GM23248 (cell line): ENCODE data around the gene ANKRD11. TPM values are rescaled to one million over a fixed set of nuclear protein-coding genes. Genes with fewer than 3 reads are reported as not detected.

ENCODE experiments used
- DNase-seq: peaks from one replicate; pipeline ENCODE4 v3.0.0-alpha.2; 2015
- H2AFZ ChIP-seq: fragments of 200-600 bp; sonication (generic); 2 replicates; pipeline ENCODE4 v1.6.1; 2016; ENCODE audit warnings: antibody characterized with exemption
- H3F3A ChIP-seq: fragments of 200-600 bp; sonication (generic); 2 replicates; pipeline ENCODE4 v1.6.1; 2016; ENCODE audit warnings: mild to moderate bottlenecking, antibody characterized with exemption, mixed run types; ENCODE audit not compliant: insufficient read depth
- H3K27ac ChIP-seq: fragments of 200-600 bp; sonication (generic); 2 replicates; pipeline ENCODE4 v1.5.1; 2016; ENCODE audit warnings: mild to moderate bottlenecking
- H3K27me3 ChIP-seq: fragments of 200-600 bp; sonication (generic); replicated peaks from 2 replicates; pipeline ENCODE4 v1.6.1; 2016; ENCODE audit warnings: mild to moderate bottlenecking; ENCODE audit not compliant: insufficient read depth
- H3K36me3 ChIP-seq: fragments of 200-600 bp; sonication (generic); 2 replicates; pipeline ENCODE4 v1.6.1; 2016; ENCODE audit warnings: low read depth, mild to moderate bottlenecking
- H3K4me1 ChIP-seq: fragments of 200-600 bp; sonication (generic); 2 replicates; pipeline ENCODE4 v1.6.1; 2016; ENCODE audit warnings: mild to moderate bottlenecking; ENCODE audit not compliant: insufficient read depth
- H3K4me2 ChIP-seq: fragments of 200-600 bp; sonication (generic); one replicate; pipeline ENCODE4 v1.6.1; 2016; ENCODE audit warnings: mild to moderate bottlenecking; ENCODE audit not compliant: unreplicated experiment
- H3K4me3 ChIP-seq: fragments of 200-600 bp; sonication (generic); 2 replicates; pipeline ENCODE4 v1.5.1; 2016; ENCODE audit warnings: mild to moderate bottlenecking
- H3K79me2 ChIP-seq: fragments of 200-600 bp; sonication (generic); 2 replicates; pipeline ENCODE4 v1.6.1; 2016; ENCODE audit warnings: mild to moderate bottlenecking; ENCODE audit not compliant: insufficient read depth
- H3K9ac ChIP-seq: fragments of 200-600 bp; sonication (generic); 2 replicates; pipeline ENCODE4 v1.6.1; 2016; ENCODE audit warnings: mild to moderate bottlenecking
- H3K9me2 ChIP-seq: fragments of 200-600 bp; sonication (generic); 2 replicates; pipeline ENCODE4 v1.6.1; 2016; ENCODE audit warnings: mixed run types, mild to moderate bottlenecking, moderate library complexity; ENCODE audit not compliant: insufficient read depth
- H3K9me3 ChIP-seq: fragments of 200-600 bp; sonication (generic); one replicate; pipeline ENCODE4 v1.6.1; 2017; ENCODE audit warnings: low read depth
- H4K20me1 ChIP-seq: fragments of 200-600 bp; sonication (generic); 2 replicates; pipeline ENCODE4 v1.6.0; 2016; ENCODE audit not compliant: insufficient read depth
- EZH2 ChIP-seq: fragments of 200-600 bp; sonication (generic); IDR thresholded peaks from 2 replicates; pipeline ENCODE4 v1.6.1; 2018; ENCODE audit warnings: antibody characterized with exemption, mild to moderate bottlenecking; ENCODE audit not compliant: insufficient read depth, poor library complexity, severe bottlenecking
- EZH2phosphoT487 ChIP-seq: fragments of 200-600 bp; sonication (generic); IDR thresholded peaks from 2 replicates; pipeline ENCODE4 v1.6.1; 2018; ENCODE audit warnings: antibody characterized with exemption, moderate library complexity, mild to moderate bottlenecking, low read depth; ENCODE audit not compliant: insufficient read depth
- whole genome bisulfite sequencing, 2 experiments: methylation state at CpG; one replicate each; pipeline ENCODE4 v1.1.6; 2015 to 2017; ENCODE audit warnings: low lambda C conversion rate in 2 of 2, low coverage in 1 of 2; ENCODE audit errors: missing lambda C conversion rate in 2 of 2; 5-methylcytosine and 5-hydroxymethylcytosine counted together
- in situ Hi-C: fragments of 300-500 bp; cut with MboI; formaldehyde crosslinking; loops from 2 replicates; pipeline ENCODE4 v1.15.0; 2020
- polyA plus RNA-seq: library from polyadenylated mRNA; unstranded; fragments of >200 nt; fragmentation: Nextera tagmentation; extraction: Ambion mirVana; gene quantifications from 2 replicates; pipeline ENCODE4 v1.2.1, GENCODE V29; 2016
- total RNA-seq: library from RNA; depleted of rRNA; stranded (reverse); fragments of >200 nt; shearing (Covaris generic); gene quantifications from 2 replicates; pipeline ENCODE4 v1.2.3, GENCODE V29; 2014

The ANKRD11 gene
- total and polyA plus RNA-seq, 2 experiments from 2014 or later = 39.3 to 84.7 TPM

DNA sequence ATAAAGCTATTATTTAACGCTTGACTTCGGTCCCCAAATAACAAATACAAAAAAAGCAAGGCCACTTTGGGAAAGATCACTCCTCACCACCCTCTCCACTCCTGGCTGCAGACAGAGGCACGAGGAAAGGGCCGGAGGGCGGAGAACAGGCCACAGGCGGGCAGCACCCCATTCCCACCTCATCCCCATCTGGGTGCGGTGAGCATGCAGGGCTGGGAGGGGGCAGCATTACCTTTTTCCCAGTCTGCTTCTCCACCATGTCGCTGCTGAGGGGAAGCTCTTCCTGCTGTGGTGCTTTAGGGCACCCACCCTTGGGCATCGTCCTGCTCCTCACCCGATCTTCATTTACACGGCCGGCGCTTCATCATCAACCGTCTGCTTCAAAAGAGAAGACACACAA lies 173.7 kb downstream of the ANKRD11 start:
- in situ Hi-C loops = no loop called here
- WGBS, 2 experiments = 88 to 92% methylated on average over 13 to 14 of the region's 14 CpGs
- H3K27ac ChIP-seq = peak overlapping the region; percentile 71
- no peak for TF ChIP-seq EZH2phosphoT487
- no peak for TF ChIP-seq EZH2
- H3F3A ChIP-seq = peaks cover 46% of the 10 kb centered on the region
- no peak overlapping the region for H2AFZ ChIP-seq
- H3K4me2 ChIP-seq = peak overlapping the region; percentile 3
- H3K9me3 ChIP-seq = no peaks in the 10 kb centered on the region
- H3K9ac ChIP-seq = peak overlapping the region; percentile 30
- H3K4me3 ChIP-seq = no peak overlapping the region
- H3K79me2 ChIP-seq = peaks cover 100% of the 10 kb centered on the region
- no peaks in the 10 kb centered on the region for H3K36me3 ChIP-seq
- H3K4me1 ChIP-seq = peaks cover 52% of the 10 kb centered on the region
- no peaks in the 10 kb centered on the region; the same call in 1 of the 2 replicates for H4K20me1 ChIP-seq
- no peaks in the 10 kb centered on the region for H3K27me3 ChIP-seq
- no peak for DNase-seq
- H3K9me2 ChIP-seq = no peaks in the 10 kb centered on the region

DNA sequence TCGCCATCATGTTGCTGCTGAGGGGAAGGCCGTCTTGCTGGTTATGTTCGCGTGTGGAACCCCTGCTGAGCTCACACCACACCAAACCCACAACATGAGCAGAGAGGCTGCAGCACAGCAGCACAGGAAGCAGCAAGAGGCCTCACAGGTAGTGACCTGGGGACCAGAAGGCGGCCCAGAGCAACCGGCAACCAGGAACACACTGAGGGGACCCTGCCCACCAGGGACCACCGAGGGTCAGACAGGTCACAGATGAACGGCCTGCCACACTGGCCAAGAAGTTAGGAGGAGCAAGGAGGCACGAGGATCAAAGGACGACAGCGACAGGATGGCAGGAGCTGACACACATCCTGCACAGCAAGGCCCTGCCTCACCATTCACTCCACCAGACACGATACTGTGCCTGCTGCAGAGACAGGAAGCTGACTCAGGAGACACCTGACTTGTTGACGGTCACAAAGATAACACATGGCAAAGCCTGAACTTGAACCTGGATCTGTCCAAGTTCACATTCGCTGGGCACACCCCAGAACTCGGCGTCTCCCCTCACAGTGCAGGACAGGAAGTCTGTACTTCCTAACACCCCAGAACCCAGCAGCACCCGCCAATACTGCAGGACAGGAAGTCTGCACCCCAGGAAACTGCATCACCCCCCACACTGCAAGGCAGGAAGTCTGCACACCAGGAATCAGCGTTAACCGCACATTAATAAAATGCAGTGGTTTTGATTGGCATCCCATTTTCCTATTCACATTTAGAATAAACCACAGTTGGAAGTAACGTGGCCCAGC lies 174.4 kb downstream of the ANKRD11 start:
- H3K4me1 ChIP-seq = peaks cover 48% of the 10 kb centered on the region
- peaks cover 5% of the 10 kb centered on the region; the same call in 1 of the 2 replicates for H4K20me1 ChIP-seq
- H3K79me2 ChIP-seq = peaks cover 100% of the 10 kb centered on the region
- TF ChIP-seq EZH2phosphoT487 (no peak), EZH2 (no peak)
- WGBS, 2 experiments = 42 to 43% methylated on average over 19 of the region's 20 CpGs
- H3K27ac ChIP-seq = peak overlapping the region; percentile 71
- H3K4me2 ChIP-seq = peak overlapping the region; percentile 9
- peaks cover 5% of the 10 kb centered on the region; the same call in 1 of the 2 replicates for H3K36me3 ChIP-seq
- H2AFZ ChIP-seq = no peak overlapping the region
- H3K27me3 ChIP-seq = no peaks in the 10 kb centered on the region
- no peak overlapping the region for H3K4me3 ChIP-seq
- DNase-seq = peak; percentile 86
- no peaks in the 10 kb centered on the region for H3K9me2 ChIP-seq
- no peaks in the 10 kb centered on the region for H3K9me3 ChIP-seq
- peaks cover 50% of the 10 kb centered on the region for H3F3A ChIP-seq
- in situ Hi-C loops = no loop called here
- H3K9ac ChIP-seq = peak overlapping the region; percentile 52

- H3K9ac ChIP-seq = no peak overlapping the region; the same call in 1 of the 2 replicates
- peaks cover 10% of the 10 kb centered on the region for H4K20me1 ChIP-seq
- no peak for TF ChIP-seq EZH2
- no peak for TF ChIP-seq EZH2phosphoT487
- 74 to 77% methylated on average over 19 of the region's 19 CpGs for WGBS, 2 experiments
- H3K27ac ChIP-seq = peak overlapping the region; percentile 71
- no peak overlapping the region for H2AFZ ChIP-seq
- in situ Hi-C loops = no loop called here
- DNase-seq = no peak
- no peaks in the 10 kb centered on the region for H3K9me2 ChIP-seq
- H3K79me2 ChIP-seq = peaks cover 100% of the 10 kb centered on the region
- H3K27me3 ChIP-seq = no peaks in the 10 kb centered on the region
- H3K36me3 ChIP-seq = peaks cover 12% of the 10 kb centered on the region
- peaks cover 57% of the 10 kb centered on the region for H3F3A ChIP-seq
- peaks cover 41% of the 10 kb centered on the region for H3K4me1 ChIP-seq
- H3K4me3 ChIP-seq = no peak overlapping the region
- H3K4me2 ChIP-seq = peak overlapping the region; percentile 9
- no peaks in the 10 kb centered on the region for H3K9me3 ChIP-seq
Measured at GRCh38 chr16:89315271-89315670, 175.1 kb downstream of the ANKRD11 start.

DNA sequence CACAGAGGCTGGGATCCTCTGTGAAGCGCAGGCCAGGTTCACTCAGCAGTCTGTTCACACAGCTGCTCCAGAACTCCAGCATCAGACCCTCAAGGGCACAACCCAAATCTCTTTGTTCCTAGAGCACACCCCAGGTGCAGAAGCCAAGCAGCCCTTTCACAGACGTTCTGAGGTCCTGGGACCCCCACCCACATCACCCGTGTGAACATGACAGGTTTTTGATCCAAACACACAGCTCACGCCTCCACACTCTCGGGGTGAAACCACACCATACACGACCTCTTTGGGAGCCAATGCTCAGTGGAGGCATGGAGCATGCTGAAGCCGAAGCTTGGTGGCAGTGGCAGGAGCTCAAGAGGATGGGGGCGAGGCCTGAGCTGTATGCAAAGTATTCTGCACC lies 175.5 kb downstream of the ANKRD11 start:
- Histone ChIP-seq H3K9me3 (no peaks in the 10 kb centered on the region), H3K9me2 (no peaks in the 10 kb centered on the region), H4K20me1 (peaks cover 10% of the 10 kb centered on the region), H3K36me3 (peaks cover 16% of the 10 kb centered on the region), H3K9ac (no peak overlapping the region), H3K27me3 (no peaks in the 10 kb centered on the region), H2AFZ (no peak overlapping the region), H3K27ac (0 out of 2 replicates have a peak overlapping the region, but pooled peaks have one; percentile 3), H3K4me1 (peaks cover 37% of the 10 kb centered on the region), H3K79me2 (peaks cover 100% of the 10 kb centered on the region), H3K4me2 (no peak overlapping the region), H3K4me3 (no peak overlapping the region), H3F3A (peaks cover 55% of the 10 kb centered on the region)
- no peak for DNase-seq
- WGBS, 2 experiments = 72 to 74% methylated on average over 8 of the region's 8 CpGs
- no peak for TF ChIP-seq EZH2phosphoT487
- no peak for TF ChIP-seq EZH2
- in situ Hi-C loops = no loop called here
